Gastrocnemius medialis (tissue), 4 donors: ENCODE data around the gene ATP2B1.

Experiments used
- POLR2A ChIP-seq, 2 donors: fragments of 450-650 bp; IDR thresholded peaks; one replicate each; pipeline ENCODE4 v1.6.1; 2017; ENCODE audit warnings: antibody characterized with exemption in 2 of 2, mild to moderate bottlenecking in 2 of 2, moderate library complexity in 2 of 2
- TF ChIP-seq, protein P1 (sequence below), 5 experiments: fragments of 450-650 bp in 3 of 5; fragments of 200-600 bp in 2 of 5; sonication (generic) in 2 of 5; IDR thresholded peaks in 4 of 5; conservative IDR thresholded peaks in 1 of 5; 1 replicate in 4 of 5; 2 replicates in 1 of 5; pipeline ENCODE4 v1.5.1; 2016 to 2019; ENCODE audit warnings: antibody characterized with exemption in 5 of 5, mild to moderate bottlenecking in 3 of 5, moderate library complexity in 3 of 5

GRCh38 chr12:89556976-89557375 is 151.7 kb downstream of the ATP2B1 start:
- TF ChIP-seq, protein P1, sequence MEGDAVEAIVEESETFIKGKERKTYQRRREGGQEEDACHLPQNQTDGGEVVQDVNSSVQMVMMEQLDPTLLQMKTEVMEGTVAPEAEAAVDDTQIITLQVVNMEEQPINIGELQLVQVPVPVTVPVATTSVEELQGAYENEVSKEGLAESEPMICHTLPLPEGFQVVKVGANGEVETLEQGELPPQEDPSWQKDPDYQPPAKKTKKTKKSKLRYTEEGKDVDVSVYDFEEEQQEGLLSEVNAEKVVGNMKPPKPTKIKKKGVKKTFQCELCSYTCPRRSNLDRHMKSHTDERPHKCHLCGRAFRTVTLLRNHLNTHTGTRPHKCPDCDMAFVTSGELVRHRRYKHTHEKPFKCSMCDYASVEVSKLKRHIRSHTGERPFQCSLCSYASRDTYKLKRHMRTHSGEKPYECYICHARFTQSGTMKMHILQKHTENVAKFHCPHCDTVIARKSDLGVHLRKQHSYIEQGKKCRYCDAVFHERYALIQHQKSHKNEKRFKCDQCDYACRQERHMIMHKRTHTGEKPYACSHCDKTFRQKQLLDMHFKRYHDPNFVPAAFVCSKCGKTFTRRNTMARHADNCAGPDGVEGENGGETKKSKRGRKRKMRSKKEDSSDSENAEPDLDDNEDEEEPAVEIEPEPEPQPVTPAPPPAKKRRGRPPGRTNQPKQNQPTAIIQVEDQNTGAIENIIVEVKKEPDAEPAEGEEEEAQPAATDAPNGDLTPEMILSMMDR (IDR thresholded peaks at IDR 0.05 in 4 of 5, conservative IDR thresholded peaks at IDR 0.05 in 1 of 5), result no peak
- no peak for TF ChIP-seq POLR2A (IDR thresholded peaks at IDR 0.05)
